GM12891 (cell line): Measurements from ENCODE around the gene TTLL8.

Experiments used
- DNase-seq: peaks from one replicate; pipeline ENCODE4 v3.0.0; 2011; ENCODE audit warnings: low spot score; ENCODE audit not compliant: insufficient read length
- FAIRE-seq: peaks from 2 replicates; lab custom pipeline; 2011; peaks lifted over from hg19 to GRCh38; lab: Jason Lieb, UNC
- PAX5 ChIP-seq: IDR thresholded peaks from 2 replicates; pipeline ENCODE4 v1.6.1; 2011; ENCODE audit warnings: low read length, moderate library complexity, mild to moderate bottlenecking; ENCODE audit not compliant: insufficient read depth, severe bottlenecking
- POLR2A ChIP-seq: IDR thresholded peaks from 2 replicates; pipeline ENCODE4 v1.6.1; 2011; ENCODE audit warnings: low read depth, low read length, control low read depth
- POLR2AphosphoS5 ChIP-seq: IDR thresholded peaks from 2 replicates; pipeline ENCODE4 v1.6.1; 2011; ENCODE audit warnings: low read depth, low read length, control low read depth
- POU2F2 ChIP-seq: IDR thresholded peaks from 2 replicates; pipeline ENCODE4 v1.6.1; 2011; ENCODE audit warnings: low read depth, mild to moderate bottlenecking, control low read depth, low read length, moderate library complexity
- SPI1 ChIP-seq: IDR thresholded peaks from 2 replicates; pipeline ENCODE4 v1.6.1; 2011; ENCODE audit warnings: low read depth, low read length, control low read depth
- TAF1 ChIP-seq: IDR thresholded peaks from 2 replicates; pipeline ENCODE4 v1.6.1; 2011; ENCODE audit warnings: low read depth, low read length, control low read depth

The TTLL8 gene

DNA sequence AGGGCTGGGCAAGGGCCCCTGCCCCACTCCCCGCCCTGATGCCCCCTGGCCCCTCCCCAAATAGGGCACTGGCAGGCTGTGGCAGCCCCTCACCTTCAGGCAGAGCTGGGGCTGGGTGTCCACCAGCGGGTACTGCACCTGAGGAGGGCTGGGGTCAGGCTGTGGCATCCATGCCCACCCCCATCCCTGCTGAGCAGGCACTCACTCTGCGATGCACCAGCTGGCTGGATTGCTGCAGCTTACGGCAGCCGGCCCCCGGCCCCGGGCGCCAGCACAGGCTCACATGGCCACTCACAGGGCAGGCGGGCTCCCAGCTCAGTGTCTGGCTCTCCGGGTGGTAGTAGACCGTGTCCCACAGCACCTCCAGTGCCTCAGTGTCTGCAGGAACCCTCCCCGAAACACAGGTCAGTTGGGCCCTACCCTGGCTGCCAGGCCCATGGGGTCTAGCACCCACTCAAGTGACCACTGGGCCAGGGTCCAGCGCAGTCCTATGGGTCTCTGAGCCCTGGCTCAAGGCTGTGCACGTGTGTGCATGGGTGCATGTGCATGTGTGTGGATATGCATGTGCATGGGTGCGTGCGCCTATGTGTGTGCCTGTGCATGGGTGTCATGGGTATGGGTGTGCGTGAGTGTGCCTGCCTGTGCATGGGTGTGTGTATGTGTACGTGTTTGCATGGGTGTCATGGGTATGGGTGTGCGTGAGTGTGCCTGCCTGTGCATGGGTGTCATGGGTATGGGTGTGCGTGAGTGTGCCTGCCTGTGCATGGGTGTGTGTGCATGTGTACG is 60.0 kb downstream of the TTLL8 start:
- DNase-seq (no peak), FAIRE-seq (peak; percentile 26)

DNA sequence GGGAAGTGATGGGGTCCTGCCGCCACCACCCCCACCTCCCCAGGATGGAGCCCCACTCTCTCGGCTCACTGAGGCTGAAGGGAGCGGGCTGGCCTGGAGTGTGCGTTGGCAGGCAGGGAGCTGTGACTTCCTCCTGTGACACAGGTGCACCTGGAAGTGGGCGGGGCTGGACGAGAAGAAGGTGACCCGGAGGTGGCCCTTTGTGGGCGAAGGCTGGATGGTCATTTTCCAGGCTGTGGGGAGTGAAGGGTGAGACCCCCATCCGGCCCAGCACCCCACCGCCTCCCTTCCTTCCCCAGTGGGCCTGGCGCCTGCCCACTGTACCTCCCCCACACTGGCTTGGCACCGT is 60.9 kb downstream of the TTLL8 start:
- TF ChIP-seq POLR2AphosphoS5 (no peak), PAX5 (no peak), TAF1 (no peak), POU2F2 (no peak), SPI1 (no peak), POLR2A (no peak)
- no peak for DNase-seq
- FAIRE-seq: no peak

More for the DNA sequence above, 60.0 kb downstream of the TTLL8 start:
- TF ChIP-seq POU2F2 (no peak), SPI1 (no peak), POLR2AphosphoS5 (no peak), POLR2A (no peak), TAF1 (no peak), PAX5 (no peak)

DNA sequence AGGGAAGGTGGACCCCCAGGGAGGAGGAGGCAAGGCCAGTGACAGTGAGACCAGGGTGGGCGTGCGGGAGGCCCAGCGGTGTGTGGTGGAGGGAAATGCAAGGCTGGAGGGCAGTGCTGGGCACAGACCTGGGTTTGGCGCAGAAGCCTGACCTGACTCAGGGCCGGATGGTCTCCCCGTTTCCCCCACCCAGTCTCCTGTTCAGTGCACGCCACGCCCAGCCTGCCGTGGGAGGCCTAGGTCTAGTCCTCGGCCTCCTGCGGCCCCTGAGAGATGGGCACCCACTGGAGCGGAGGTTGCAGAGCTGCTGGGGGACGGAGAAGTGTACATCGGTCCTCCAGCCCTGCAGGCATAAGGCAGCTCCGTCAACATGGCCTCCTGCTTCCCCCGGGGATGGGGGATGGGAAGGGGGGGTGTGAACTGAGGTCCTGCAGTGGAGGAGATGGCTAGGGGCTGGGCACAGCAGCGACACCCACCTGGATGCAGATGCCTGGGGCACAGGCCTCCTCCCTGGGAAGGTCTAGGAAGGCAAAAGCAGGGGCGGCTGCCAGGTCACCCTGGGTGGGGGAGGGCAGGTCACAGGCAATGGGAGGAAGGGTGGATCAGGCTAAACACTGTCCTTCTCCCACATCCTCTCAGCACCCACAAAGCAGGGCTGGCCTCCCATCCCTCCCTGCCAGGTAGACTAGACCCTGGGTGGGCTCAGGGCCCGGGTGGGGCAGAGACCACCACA is 61.4 kb downstream of the TTLL8 start:
- no peak for FAIRE-seq
- DNase-seq: no peak
- TF ChIP-seq POLR2A (no peak), PAX5 (no peak), SPI1 (no peak), TAF1 (no peak), POU2F2 (no peak), POLR2AphosphoS5 (no peak)

DNA sequence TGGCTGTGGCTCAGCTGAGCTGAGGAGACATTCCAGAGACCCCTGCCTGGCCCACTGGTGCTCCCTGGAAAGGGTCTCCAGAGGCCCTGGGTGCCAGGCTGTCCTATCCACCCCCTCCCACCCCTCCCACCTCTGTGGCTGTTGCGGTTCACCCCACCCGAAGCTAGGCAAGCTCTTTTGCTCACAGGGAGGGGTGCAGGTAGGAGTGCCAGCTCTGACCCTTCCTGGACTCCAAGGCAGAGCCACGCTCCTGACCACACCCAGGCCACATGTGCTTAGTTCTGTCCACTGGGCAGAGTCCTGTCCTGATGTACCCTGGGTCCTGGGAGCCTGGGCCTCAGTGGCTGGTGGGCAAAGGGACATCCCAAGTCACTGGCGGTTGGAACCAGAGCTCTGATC is 62.0 kb downstream of the TTLL8 start:
- TF ChIP-seq POLR2AphosphoS5: no peak
- no peak for TF ChIP-seq PAX5
- no peak for TF ChIP-seq POU2F2
- no peak for TF ChIP-seq TAF1
- no peak for TF ChIP-seq POLR2A
- no peak for TF ChIP-seq SPI1
- FAIRE-seq (no peak), DNase-seq (no peak)

DNA sequence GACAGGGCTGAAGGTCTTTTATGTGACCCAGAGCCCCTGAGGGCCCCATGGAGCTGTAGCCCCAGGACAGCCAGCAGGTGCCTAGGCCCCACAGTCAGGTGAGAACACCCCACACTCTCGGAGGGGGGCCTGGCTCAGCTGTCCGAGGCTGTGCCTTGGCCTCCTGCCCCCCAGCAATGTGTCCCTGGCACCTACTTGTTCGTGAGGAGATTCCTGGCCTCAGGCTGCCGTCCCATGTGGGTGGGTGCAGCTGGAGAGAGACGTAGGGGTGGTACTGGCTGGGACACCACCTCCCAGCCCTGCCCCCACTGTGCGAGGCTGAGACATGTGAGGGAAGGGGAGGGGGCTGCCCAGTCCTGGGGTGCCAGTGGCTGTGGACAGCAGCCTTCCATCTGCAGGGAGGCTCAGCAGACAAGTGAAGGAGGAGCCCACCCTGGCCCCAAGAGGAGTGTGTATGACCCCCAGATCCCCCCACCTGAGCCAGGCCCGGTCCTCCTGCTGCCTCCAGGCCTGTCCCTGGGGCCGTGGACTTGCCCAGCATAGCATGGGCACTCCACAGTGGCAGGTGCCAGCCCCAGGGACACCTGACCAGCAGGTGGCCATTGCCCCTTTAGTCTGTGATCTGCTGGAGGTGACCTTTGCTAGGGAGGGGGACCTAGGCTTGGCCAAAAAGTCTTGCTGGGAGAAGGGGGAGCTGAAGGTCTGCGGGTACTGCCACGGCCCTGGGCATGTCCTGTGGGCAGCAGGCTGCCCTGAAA is 62.6 kb downstream of the TTLL8 start:
- DNase-seq: no peak
- TF ChIP-seq SPI1 (no peak), POLR2AphosphoS5 (no peak), TAF1 (no peak), POU2F2 (no peak), PAX5 (no peak), POLR2A (no peak)

GRCh38 chr22:49995041-49995360 is 63.1 kb downstream of the TTLL8 start:
- no peak for FAIRE-seq
- DNase-seq: no peak
- no peak for TF ChIP-seq PAX5
- TF ChIP-seq TAF1: no peak
- no peak for TF ChIP-seq POLR2AphosphoS5
- no peak for TF ChIP-seq SPI1
- no peak for TF ChIP-seq POLR2A
- no peak for TF ChIP-seq POU2F2

More for the DNA sequence above, 62.6 kb downstream of the TTLL8 start:
- FAIRE-seq: no peak

GRCh38 chr22:49994361-49995040 is 63.6 kb downstream of the TTLL8 start:
- FAIRE-seq: no peak
- DNase-seq: no peak
- TF ChIP-seq POLR2AphosphoS5: no peak
- no peak for TF ChIP-seq SPI1

GRCh38 chr22:49993649-49994360 is 64.3 kb downstream of the TTLL8 start:
- DNase-seq (no peak), FAIRE-seq (no peak)
- TF ChIP-seq POLR2A: no peak
- TF ChIP-seq TAF1: no peak
- no peak for TF ChIP-seq POLR2AphosphoS5
- no peak for TF ChIP-seq PAX5
- TF ChIP-seq POU2F2: no peak
- no peak for TF ChIP-seq SPI1

DNA sequence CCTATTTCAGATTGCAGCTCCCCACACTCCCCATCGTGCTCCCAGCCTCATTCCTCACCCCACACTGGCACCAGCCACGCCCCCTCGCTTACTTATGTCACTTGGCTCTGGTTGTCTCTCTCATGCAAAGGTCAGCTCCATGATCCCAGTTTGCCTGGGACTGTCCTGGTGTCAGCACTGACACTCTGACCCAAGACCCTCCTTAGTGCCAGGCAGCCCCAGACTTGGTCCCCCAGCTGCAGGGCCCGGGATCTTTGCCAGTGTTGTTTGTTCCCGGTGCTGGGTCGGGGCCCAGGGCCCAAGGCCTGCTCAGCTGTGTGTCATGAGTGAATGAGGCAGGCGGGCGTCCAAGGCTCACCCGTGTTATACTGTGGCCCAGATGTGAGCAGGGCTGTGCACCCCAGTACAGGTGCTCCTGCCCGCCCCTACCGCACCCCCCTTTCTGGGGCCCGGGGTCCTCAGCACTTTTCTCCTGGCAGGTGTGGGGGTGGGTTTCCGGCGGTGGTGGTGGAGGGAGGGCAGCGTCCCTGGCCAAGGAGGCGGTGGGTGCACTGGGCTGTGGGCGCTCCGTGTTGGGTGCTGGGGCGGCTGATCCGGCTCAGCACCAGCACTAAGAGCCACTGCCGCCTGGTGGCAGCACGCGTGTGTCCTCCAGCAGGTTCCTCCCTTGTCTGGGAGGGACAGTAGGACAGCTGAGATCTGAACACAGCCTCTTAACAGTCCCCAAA is 65.0 kb downstream of the TTLL8 start:
- FAIRE-seq (peak; percentile 90), DNase-seq (peak; percentile 82)
- TF ChIP-seq SPI1: no peak
- no peak for TF ChIP-seq POU2F2
- TF ChIP-seq POLR2A: no peak
- no peak for TF ChIP-seq POLR2AphosphoS5
